IPS-15b (cell line): ENCODE results near the gene USP28.
"Not testable (repeated sequence)": the region's sequence is repeated elsewhere in the genome, so short reads cannot be mapped to it uniquely, and the experiment has no call there.

Source experiments
- H3K27me3 ChIP-seq: one replicate; pipeline ENCODE4 v1.6.1; 2013; ENCODE audit warnings: low read length; ENCODE audit not compliant: control insufficient read depth, insufficient read depth
- H3K36me3 ChIP-seq: one replicate; pipeline ENCODE4 v1.6.1; 2013; ENCODE audit warnings: low read length; ENCODE audit not compliant: control insufficient read depth, insufficient read depth
- H3K4me1 ChIP-seq: one replicate; pipeline ENCODE4 v1.6.1; 2013; ENCODE audit warnings: mild to moderate bottlenecking, low read length; ENCODE audit not compliant: control insufficient read depth, insufficient read depth
- H3K4me3 ChIP-seq: one replicate; pipeline ENCODE4 v1.5.1; 2013; ENCODE audit warnings: low read depth, low read length
- H3K9ac ChIP-seq: one replicate; pipeline ENCODE4 v1.6.1; 2013; ENCODE audit warnings: low read depth, mild to moderate bottlenecking, low read length
- H3K9me3 ChIP-seq: one replicate; pipeline ENCODE4 v1.6.1; 2013; ENCODE audit warnings: mild to moderate bottlenecking, low read length; ENCODE audit not compliant: control insufficient read depth, insufficient read depth

USP28 gene

DNA sequence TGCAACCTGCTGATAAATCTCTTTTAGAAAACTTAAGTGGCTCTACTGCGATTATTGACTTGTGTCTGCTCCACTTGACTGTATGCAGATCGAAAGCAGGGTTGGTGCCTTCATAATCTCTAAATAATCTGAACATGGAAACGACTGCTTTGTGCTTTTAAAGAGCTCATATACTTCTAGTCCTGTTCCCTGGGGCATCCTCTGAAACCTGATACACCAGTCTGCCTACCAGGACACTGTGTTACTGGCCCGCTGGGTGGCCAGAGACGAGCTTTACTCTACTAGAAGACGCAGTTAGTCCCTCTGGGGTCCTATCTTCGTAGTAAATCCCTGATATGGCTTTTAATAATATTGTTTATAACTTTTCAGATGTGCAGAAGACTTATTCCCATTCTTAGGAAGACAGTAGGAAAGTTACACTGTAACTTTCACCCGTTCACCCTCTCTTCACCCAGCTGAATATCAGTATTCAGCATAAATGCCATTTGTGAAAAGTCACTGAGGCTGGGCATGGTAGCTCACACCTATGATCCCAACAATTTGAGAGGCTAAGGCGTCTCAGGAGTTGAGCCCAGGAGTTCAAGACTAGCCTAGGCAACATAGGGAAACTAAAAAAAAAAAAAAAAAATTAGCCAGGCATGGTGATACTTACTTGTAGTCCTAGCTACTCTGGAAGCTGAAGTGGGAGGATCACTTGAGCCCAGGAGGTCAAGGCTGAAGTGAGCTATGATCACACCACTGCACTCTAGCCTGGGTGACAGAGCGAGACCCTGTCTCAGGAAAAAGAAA, 20.2 kb upstream of the USP28 start:
- H3K9me3 ChIP-seq, result no peaks in the 10 kb centered on the region
- peaks cover 6% of the 10 kb centered on the region for H3K4me1 ChIP-seq
- H3K4me3 ChIP-seq, result no peak overlapping the region
- H3K9ac ChIP-seq, result no peak overlapping the region
- H3K27me3 ChIP-seq, result no peaks in the 10 kb centered on the region
- no peaks in the 10 kb centered on the region for H3K36me3 ChIP-seq

DNA sequence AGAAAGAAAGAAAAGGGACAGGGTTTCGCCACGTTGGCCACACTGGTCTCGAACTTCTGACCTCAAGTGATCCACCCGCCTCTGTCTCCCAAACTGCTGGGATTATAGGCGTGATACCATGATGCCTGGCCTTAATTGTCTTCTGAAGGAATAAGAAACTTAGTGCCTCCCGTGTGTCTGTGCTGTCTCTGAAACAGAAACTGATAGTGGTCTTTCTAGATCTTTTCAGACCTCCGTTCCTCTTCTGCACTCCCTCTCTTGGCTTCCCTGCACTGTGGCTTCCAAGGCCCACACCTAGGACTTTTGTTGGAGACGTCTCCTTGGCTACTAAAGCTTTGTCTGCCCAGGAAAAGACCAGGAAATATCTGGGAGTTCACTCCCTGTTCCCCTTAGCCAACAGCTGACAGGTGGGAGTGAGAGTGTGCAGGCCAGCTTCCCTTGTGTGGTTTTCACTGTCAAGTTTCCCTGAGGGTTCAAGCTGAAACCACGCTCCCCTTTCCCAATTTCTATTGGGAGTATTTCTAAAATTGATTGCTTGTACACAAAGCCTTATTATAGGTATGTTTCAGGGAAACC, 19.1 kb upstream of the USP28 start:
- Histone ChIP-seq H3K4me3 (no peak overlapping the region), H3K4me1 (peaks cover 6% of the 10 kb centered on the region)

DNA sequence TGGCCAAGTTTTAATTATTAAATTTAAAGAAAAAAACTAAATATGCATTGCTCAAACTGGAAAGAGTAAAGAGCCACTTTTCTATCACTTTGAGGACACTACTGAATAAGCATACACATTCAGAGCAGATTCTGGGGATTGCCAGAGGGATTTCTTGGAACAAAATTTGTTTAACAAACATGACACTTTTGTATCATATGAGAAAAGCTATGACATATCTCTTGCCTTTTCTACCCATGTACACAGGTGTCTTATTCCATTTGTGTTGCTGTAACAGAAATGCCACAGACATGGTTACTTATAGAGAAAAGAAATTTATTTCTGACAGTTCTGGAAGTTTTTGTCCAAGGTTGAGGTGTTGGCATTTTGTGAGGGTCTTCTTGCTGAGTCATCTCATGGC, 13.5 kb upstream of the USP28 start:
- H3K4me1 ChIP-seq, result peaks cover 10% of the 10 kb centered on the region
- no peak overlapping the region for H3K4me3 ChIP-seq
- H3K9me3 ChIP-seq, result no peaks in the 10 kb centered on the region
- H3K27me3 ChIP-seq, result no peaks in the 10 kb centered on the region
- no peak overlapping the region for H3K9ac ChIP-seq
- no peaks in the 10 kb centered on the region for H3K36me3 ChIP-seq

More for the DNA sequence above, 19.1 kb upstream of the USP28 start:
- H3K9ac ChIP-seq, result no peak overlapping the region
- no peaks in the 10 kb centered on the region for H3K36me3 ChIP-seq
- no peaks in the 10 kb centered on the region for H3K9me3 ChIP-seq
- no peaks in the 10 kb centered on the region for H3K27me3 ChIP-seq

DNA sequence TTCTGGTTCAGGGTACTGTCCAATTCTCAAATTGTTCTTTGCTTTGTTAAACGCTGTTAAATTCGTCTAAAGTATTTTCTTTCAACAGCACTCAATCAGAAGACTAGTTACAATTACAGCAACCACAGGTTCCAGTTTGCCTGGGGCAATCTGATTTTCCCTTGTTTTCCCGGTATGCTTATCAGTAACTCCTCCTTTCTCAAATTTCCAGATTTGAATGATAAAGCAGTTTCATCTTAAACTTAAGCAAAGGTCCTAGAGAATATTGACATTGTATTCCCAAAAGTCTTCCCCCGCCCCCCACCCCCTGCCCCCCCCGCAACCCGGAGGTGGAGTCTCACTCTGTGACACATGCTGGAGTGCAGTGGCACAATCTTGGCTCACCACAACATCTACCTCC, 10.5 kb upstream of the USP28 start:
- Histone ChIP-seq H3K27me3 (no peaks in the 10 kb centered on the region), H3K4me3 (no peak overlapping the region), H3K9me3 (no peaks in the 10 kb centered on the region), H3K36me3 (no peaks in the 10 kb centered on the region), H3K9ac (no peak overlapping the region), H3K4me1 (peaks cover 10% of the 10 kb centered on the region)

DNA sequence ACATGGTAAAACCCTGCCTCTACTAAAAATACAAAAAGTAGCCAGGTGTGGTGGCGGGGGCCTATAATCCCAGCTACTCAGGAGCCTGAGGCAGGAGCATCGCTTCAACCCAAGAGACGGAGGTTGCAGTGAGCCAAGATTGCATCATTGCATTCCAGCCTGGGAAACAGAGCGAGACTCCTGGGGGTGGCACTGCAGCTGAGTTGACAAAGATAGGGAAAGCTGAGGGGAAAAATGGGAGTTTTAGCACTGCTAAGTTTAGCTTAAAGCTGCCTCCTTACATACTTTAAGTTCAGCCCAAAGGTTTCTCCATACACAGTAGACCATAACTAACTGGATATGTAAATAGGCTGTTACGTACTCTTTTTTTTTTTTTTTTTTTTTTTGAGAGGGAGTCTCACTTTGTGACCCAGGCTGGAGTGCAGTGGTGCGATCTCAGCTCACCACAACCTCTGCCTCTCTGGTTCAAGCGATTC, 9.0 kb upstream of the USP28 start:
- Histone ChIP-seq H3K9me3 (no peaks in the 10 kb centered on the region), H3K4me1 (peaks cover 10% of the 10 kb centered on the region), H3K4me3 (no peak overlapping the region), H3K9ac (no peak overlapping the region), H3K36me3 (no peaks in the 10 kb centered on the region), H3K27me3 (no peaks in the 10 kb centered on the region)

DNA sequence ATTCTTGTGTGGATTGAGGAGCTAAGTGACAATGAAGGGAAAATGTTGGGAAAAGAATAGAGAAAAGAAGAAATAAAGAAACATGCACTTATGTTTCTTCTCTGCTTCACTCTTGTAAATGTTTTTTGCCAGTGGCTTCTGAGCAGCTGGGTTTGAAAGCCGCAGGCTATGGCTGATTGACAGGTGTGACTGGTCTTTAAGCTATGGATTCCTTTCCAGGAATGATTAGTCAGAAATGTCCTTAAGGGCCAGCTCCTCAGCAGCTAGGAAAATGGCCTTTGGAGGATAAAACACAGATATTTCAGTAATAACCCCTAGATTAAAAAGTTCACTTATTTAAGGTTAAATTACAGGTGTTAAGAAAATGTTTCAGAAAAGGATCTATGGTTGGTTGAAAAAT, 6.5 kb upstream of the USP28 start:
- H3K9ac ChIP-seq, result no peak overlapping the region
- H3K27me3 ChIP-seq, result no peaks in the 10 kb centered on the region
- H3K4me1 ChIP-seq, result peaks cover 11% of the 10 kb centered on the region
- no peak overlapping the region for H3K4me3 ChIP-seq
- H3K36me3 ChIP-seq, result no peaks in the 10 kb centered on the region
- no peaks in the 10 kb centered on the region for H3K9me3 ChIP-seq

DNA sequence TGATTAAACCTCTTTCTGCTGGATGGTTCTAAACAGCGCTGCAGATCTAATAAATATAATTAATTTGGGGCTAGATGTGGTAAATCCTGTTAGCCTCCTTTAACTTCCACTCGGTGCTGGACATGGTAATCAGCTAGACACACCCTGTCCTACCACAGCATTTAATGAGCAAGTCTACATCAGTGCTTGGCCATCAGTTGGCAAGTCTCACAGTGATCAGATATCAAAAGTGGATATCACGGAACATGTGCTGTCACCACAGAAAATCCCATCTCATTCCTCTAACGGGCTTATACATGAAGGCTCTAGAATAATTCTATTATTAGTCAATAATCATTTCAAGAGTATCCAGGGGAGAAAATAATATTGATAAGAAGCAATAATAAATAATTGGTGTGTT, 5.6 kb upstream of the USP28 start:
- H3K4me1 ChIP-seq, result peaks cover 11% of the 10 kb centered on the region
- H3K4me3 ChIP-seq, result no peak overlapping the region
- H3K9ac ChIP-seq, result no peak overlapping the region
- H3K9me3 ChIP-seq, result no peaks in the 10 kb centered on the region
- H3K36me3 ChIP-seq, result no peaks in the 10 kb centered on the region
- no peaks in the 10 kb centered on the region for H3K27me3 ChIP-seq

DNA sequence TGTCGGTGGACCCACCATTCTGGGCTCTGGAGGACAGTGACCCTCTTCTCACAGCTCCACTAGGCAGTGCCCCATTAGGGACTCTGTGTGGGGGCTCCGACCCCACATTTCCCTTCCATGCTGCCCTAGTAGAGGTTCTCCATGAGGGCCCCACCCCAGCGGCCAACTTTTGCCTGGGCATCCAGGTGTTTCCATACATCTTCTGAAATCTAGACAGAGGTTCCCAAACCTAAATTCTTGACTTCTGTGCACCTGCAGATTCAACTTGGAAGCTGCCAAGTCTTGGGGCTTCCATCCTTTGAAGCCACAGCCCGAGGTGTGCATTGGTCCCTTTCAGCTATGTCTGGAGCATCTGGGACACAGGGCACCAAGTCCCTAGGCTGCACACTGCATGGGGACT, 4.1 kb upstream of the USP28 start:
- H3K27me3 ChIP-seq, H3K9me3 ChIP-seq, H3K4me3 ChIP-seq, H3K36me3 ChIP-seq, H3K9ac ChIP-seq, H3K4me1 ChIP-seq: not testable (repeated sequence)

DNA sequence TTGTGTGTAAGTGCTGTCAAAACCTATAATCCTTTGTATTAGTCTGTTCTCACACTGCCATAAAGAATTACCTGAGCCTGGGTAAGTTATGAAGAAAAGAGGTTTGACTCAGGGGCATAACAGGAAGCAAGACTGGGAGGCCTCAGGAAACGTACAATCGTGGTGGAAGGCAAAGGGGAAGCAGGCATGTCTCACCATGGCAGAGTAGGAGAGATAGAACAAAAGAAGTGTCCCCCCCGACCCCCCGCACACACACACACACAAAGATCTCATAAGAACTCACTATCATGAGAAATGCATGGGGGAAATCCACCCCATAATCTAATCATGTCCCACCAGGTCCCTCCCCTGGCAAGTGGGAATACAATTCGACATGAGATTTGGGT, 2.3 kb upstream of the USP28 start:
- no peak overlapping the region for H3K4me3 ChIP-seq
- H3K9me3 ChIP-seq, result no peaks in the 10 kb centered on the region
- peaks cover 9% of the 10 kb centered on the region for H3K4me1 ChIP-seq
- no peaks in the 10 kb centered on the region for H3K27me3 ChIP-seq
- H3K9ac ChIP-seq, result no peak overlapping the region
- H3K36me3 ChIP-seq, result no peaks in the 10 kb centered on the region

DNA sequence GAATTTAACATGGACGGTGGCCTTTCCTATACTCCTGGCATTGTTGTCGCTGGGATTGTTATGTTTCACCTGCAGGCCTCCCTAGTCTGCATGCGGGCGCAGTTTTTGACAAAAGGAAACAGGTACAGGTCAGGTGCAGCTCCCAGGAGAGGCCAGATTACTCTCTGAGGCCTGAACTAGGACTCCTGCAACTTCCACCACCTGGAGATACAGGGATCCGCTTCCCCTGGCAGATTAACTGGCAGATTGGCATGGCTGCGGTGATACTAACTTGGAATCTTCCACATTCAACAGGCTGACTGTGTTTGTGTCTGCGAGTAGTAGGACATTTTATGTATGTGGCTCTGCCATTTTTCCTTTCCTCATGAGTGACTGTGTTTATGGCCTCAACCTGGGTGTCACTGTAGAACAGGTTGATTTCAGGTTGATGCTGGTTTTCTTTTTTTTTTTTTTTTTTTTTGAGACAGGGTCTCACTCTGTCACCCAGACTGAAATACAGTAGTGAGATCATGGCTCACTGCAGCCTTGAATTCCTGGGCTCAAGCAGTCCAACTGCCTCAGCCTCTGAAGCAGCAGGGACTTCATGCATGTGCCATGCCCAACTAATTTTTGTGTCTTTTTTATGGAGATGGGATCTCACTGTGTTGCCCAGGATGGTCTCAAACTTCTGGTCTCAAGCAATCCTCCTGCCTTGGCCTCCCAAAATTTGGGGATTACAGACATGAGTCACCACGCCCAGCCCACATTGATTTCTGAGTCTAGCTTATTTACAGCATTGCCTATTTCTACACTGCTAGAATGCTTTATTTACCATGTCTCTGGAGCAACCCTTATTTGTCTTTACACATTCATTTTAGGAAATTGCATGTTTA, 1.7 kb upstream of the USP28 start:
- peaks cover 13% of the 10 kb centered on the region for H3K4me1 ChIP-seq
- peaks cover under 1% of the 10 kb centered on the region for H3K36me3 ChIP-seq
- H3K9me3 ChIP-seq, result no peaks in the 10 kb centered on the region
- peak overlapping the region; percentile 81 for H3K4me3 ChIP-seq
- no peak overlapping the region for H3K9ac ChIP-seq
- no peaks in the 10 kb centered on the region for H3K27me3 ChIP-seq

DNA sequence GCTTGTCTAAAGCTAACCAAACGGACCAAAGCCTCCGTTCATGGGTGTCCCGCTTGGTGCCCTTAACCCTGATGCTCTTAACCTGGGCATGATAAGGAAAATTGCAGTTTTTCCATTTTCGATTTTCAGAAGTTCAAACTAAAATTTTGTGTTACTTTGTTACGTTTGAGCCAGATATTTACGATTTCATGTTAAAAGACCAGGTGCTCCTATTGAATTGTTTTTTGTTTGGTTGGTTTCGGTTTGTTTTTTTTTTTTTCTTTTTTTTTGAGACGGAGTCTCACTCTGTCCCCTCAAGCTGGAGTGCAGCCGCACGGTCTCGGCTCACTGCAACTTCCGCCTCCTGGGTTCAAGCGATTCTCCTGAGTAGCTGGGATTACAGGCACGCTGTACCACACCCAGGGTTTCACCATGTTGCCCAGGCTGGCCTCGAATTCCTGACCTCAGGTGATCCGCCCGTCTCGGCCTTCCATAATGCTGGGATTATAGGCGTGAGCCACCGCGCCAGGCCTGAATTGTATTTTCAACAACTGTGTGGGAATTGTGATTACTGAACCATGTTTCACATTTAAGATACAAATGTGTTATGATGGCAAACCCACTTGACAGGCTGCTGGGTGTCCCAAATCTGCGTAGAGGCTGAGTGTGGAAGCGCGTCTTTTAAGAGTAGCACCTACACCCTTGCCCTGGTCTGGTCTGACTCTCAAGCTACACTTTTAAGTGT, 864 bp upstream of the USP28 start:
- Histone ChIP-seq H3K4me3 (peak overlapping the region; percentile 81), H3K4me1 (peaks cover 17% of the 10 kb centered on the region), H3K36me3 (peaks cover 3% of the 10 kb centered on the region), H3K27me3 (no peaks in the 10 kb centered on the region), H3K9ac (peak overlapping the region; percentile 41), H3K9me3 (no peaks in the 10 kb centered on the region)
